Urinary bladder (tissue), 4 donors: ENCODE measurements around the gene ZNF184. TPM values are rescaled to one million over a fixed set of nuclear protein-coding genes. Genes with fewer than 3 reads are reported as not detected.
A peak's percentile ranks its signal among the peaks of the same experiment; 100 is the strongest.

Experiments used
- DNase-seq: peaks from one replicate; pipeline ENCODE4 v3.0.0-alpha.2; 2015; ENCODE audit errors: extremely low spot score
- H3K27ac ChIP-seq: one replicate; pipeline ENCODE4 v1.5.1; 2013; ENCODE audit warnings: low read depth, mild to moderate bottlenecking, moderate library complexity
- H3K36me3 ChIP-seq: one replicate; pipeline ENCODE4 v1.6.1; 2013; ENCODE audit warnings: mild to moderate bottlenecking, moderate library complexity; ENCODE audit not compliant: insufficient read depth
- H3K4me1 ChIP-seq: one replicate; pipeline ENCODE4 v1.6.1; 2013; ENCODE audit warnings: mild to moderate bottlenecking, moderate library complexity; ENCODE audit not compliant: insufficient read depth
- H3K4me3 ChIP-seq: one replicate; pipeline ENCODE4 v1.5.1; 2013; ENCODE audit warnings: low read depth, low read length
- WGBS: extraction: QIAGEN DNeasy Blood & Tissue Kit; methylation state at CpG from one replicate; pipeline ENCODE4 v1.1.7; 2013; 5-methylcytosine and 5-hydroxymethylcytosine counted together
- polyA plus RNA-seq: library from polyadenylated mRNA; stranded (reverse); fragments of 200-250 nt; gene quantifications from one replicate; pipeline ENCODE4 v1.2.3, GENCODE V29; 2013
- total RNA-seq: library from RNA; depleted of rRNA; stranded (reverse); fragments of >200 nt; gene quantifications from one replicate; pipeline ENCODE4 v1.2.3, GENCODE V29; 2014
- donor health status: healthy with polysubstance abuse.
- donor health status: healthy.

ZNF184 gene
- total RNA-seq (27.2 TPM), polyA plus RNA-seq (3.1 TPM)

GRCh38 chr6:27472617-27473400, at the start of gene ZNF184:
TSS of gene ZNF184 (minus strand) at chr6:27473105. CDS start at chr6:27472294, 811 bp downstream.
- H3K36me3 ChIP-seq, result no peaks in the 10 kb centered on the region
- H3K4me3 ChIP-seq, result peak within 1 kb of the TSS; percentile 70
- DNase-seq, result peak; percentile 95
- H3K27ac ChIP-seq, result peak within 1 kb of the TSS; percentile 88
- WGBS, result under 1% methylated on average over 56 of the region's 56 CpGs
- no peaks in the 10 kb centered on the region for H3K4me1 ChIP-seq

DNA sequence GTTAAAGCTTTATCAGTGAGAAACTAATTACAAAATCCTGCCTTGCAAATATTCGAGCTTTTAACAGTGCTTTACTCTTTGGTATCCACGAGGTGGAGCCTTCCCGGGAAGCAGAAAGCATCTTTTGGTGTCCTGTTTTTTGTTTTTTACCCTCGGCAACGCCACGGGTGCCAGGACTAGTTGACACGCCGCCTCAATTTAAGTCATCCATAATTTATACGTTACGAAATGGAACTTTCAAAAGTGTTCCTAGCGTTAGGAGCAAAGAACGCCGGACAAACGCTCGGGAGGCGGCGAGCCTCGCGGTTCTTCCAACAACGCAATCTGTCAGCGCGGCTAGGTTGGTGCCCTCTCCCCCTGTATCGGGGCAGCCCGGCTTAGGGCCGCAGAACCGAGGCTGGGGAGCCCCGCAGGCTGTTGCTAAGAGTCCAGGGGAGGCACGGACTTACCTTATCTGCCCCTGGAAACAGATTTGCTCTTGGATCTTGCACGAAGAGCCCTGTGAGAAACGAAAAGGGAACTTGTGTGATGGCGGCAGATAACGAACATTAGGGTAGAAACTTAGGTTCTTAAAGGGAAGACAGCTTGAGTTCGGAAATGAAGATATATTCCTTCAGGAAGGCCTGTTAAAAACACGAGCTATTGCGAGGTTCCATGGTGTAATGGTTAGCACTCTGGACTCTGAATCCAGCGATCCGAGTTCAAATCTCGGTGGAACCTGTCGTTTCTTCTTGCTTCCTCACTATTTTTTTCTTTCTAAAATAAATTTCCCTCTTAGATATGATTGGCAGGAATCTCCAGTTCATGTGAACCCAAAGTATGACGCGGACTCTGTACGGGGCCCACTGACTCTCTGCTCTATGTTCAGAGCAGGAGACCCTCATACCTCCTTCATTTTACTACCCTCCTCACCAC, 46.2 kb upstream of the ZNF184 start:
- Histone ChIP-seq H3K27ac (peak overlapping the region; percentile 73), H3K4me1 (no peaks in the 10 kb centered on the region), H3K4me3 (peak overlapping the region; percentile 53), H3K36me3 (no peaks in the 10 kb centered on the region)
- under 1% methylated on average over 42 of the region's 42 CpGs for WGBS
- peak; percentile 80 for DNase-seq

GRCh38 chr6:27517928-27518787, 45.3 kb upstream of the ZNF184 start:
- H3K36me3 ChIP-seq, result no peaks in the 10 kb centered on the region
- no peak overlapping the region for H3K27ac ChIP-seq
- H3K4me1 ChIP-seq, result no peaks in the 10 kb centered on the region
- no peak for DNase-seq
- H3K4me3 ChIP-seq, result peak overlapping the region; percentile 53
- WGBS, result 23% methylated on average over 12 of the region's 12 CpGs

- no peak overlapping the region for H3K4me3 ChIP-seq
- no peaks in the 10 kb centered on the region for H3K36me3 ChIP-seq
- H3K4me1 ChIP-seq, result no peaks in the 10 kb centered on the region
- DNase-seq, result no peak
- no peak overlapping the region for H3K27ac ChIP-seq
- WGBS, result 92% methylated on average over 5 of the region's 5 CpGs
Measured at GRCh38 chr6:27517238-27517637, 44.3 kb upstream of the ZNF184 start.

GRCh38 chr6:27514906-27515495, 42.1 kb upstream of the ZNF184 start:
- DNase-seq, result no peak
- no peak overlapping the region for H3K4me3 ChIP-seq
- H3K36me3 ChIP-seq, result no peaks in the 10 kb centered on the region
- 23% methylated on average over 28 of the region's 28 CpGs for WGBS
- H3K27ac ChIP-seq, result no peak overlapping the region
- H3K4me1 ChIP-seq, result no peaks in the 10 kb centered on the region

- no peak for DNase-seq
- Histone ChIP-seq H3K36me3 (no peaks in the 10 kb centered on the region), H3K27ac (no peak overlapping the region), H3K4me3 (no peak overlapping the region), H3K4me1 (no peaks in the 10 kb centered on the region)
- WGBS, result 86% methylated on average over 2 of the region's 2 CpGs
Measured at GRCh38 chr6:27512525-27512924, 39.6 kb upstream of the ZNF184 start.

- 81% methylated on average over 9 of the region's 9 CpGs for WGBS
- no peaks in the 10 kb centered on the region for H3K36me3 ChIP-seq
- no peak overlapping the region for H3K27ac ChIP-seq
- no peak for DNase-seq
- no peak overlapping the region for H3K4me3 ChIP-seq
- H3K4me1 ChIP-seq, result no peaks in the 10 kb centered on the region
Measured at GRCh38 chr6:27507041-27507956, 34.4 kb upstream of the ZNF184 start.

DNA sequence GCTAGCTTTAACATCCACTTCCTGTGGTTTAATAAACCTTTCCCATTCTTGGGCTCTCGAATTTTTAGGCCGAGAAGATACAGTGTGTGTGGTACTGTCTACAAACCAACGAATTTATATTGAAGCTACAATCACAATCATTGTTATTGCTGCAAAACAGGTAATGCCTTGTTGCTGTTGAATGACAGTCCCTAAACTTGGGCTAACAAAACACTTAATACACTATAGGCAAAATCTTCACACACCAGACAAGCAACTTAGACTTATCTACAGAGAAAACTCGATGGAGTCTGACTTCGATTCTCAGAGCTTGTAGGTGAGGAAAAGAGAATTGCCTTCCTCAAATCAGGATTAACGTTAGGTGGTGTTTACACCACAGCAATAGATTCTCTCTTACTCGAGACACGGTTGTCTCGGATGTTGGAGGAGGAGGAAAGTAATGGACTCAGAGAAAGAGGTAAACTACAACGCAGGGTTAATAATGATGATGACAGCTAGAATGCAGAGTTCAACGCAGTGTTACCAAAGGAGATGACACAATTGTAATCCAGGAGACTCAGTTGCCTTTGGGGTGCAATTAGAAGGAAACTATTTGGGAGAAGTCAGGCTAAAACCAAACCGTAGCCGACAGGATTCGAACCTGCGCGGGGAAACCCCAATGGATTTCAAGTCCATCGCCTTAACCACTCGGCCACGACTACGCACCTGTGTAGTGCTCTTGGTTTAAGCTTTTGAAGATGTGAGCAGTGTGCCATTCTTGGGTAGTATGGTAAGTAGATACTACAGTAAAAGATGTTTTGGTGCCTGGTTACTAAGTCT, 32.5 kb upstream of the ZNF184 start:
- H3K4me3 ChIP-seq, result no peak overlapping the region
- no peak for DNase-seq
- H3K36me3 ChIP-seq, result no peaks in the 10 kb centered on the region
- H3K4me1 ChIP-seq, result no peaks in the 10 kb centered on the region
- H3K27ac ChIP-seq, result no peak overlapping the region
- 28% methylated on average over 20 of the region's 20 CpGs for WGBS

- Histone ChIP-seq H3K4me3 (peak overlapping the region; percentile 26), H3K4me1 (no peaks in the 10 kb centered on the region), H3K36me3 (no peaks in the 10 kb centered on the region), H3K27ac (no peak overlapping the region)
- WGBS, result 4% methylated on average over 21 of the region's 21 CpGs
- peak; percentile 68 for DNase-seq
Measured at GRCh38 chr6:27503436-27504030, 30.6 kb upstream of the ZNF184 start.

- peak overlapping the region; percentile 26 for H3K4me3 ChIP-seq
- under 1% methylated on average over 33 of the region's 33 CpGs for WGBS
- H3K4me1 ChIP-seq, result no peaks in the 10 kb centered on the region
- DNase-seq, result peak; percentile 51
- H3K36me3 ChIP-seq, result no peaks in the 10 kb centered on the region
- H3K27ac ChIP-seq, result no peak overlapping the region
Measured at GRCh38 chr6:27502508-27503435, 29.9 kb upstream of the ZNF184 start.
